Right cardiac atrium (tissue), 5 donors: Measurements from ENCODE around the gene GPAM. TPM values are rescaled to one million over a fixed set of nuclear protein-coding genes. Genes with fewer than 3 reads are reported as not detected.
"Not testable (repeated sequence)": the region's sequence is repeated elsewhere in the genome, so short reads cannot be mapped to it uniquely, and the experiment has no call there.

Source experiments
- ATAC-seq, 2 donors: fragments of 200-7000 bp; cut with Tn5 transposase; one replicate each; pipeline versions ENCODE4 v1.8.0 to v1.9.1; 2020; ENCODE audit warnings: moderate library complexity in 2 of 2, mild to moderate bottlenecking in 1 of 2
- DNase-seq, 3 donors: peaks; one replicate each; pipeline ENCODE4 v3.0.0-alpha.2; 2020
- H3K27ac ChIP-seq: one replicate; pipeline ENCODE4 v1.5.1; 2013; ENCODE audit warnings: mild to moderate bottlenecking, low read length, control low read depth, moderate library complexity
- H3K27me3 ChIP-seq: one replicate; pipeline ENCODE4 v1.6.1; 2013; ENCODE audit not compliant: control insufficient read depth, insufficient read depth
- H3K4me1 ChIP-seq: one replicate; pipeline ENCODE4 v1.6.1; 2013; ENCODE audit warnings: low read length; ENCODE audit not compliant: control insufficient read depth, insufficient read depth
- H3K4me3 ChIP-seq: one replicate; pipeline ENCODE4 v1.5.1; 2013; ENCODE audit warnings: low read length, control low read depth
- H3K9me3 ChIP-seq: one replicate; pipeline ENCODE4 v1.6.1; 2013; ENCODE audit warnings: low read length; ENCODE audit not compliant: control insufficient read depth
- WGBS: extraction: QIAGEN DNeasy Blood & Tissue Kit; methylation state at CpG from one replicate; pipeline ENCODE4 v1.1.7; 2013; 5-methylcytosine and 5-hydroxymethylcytosine counted together
- intact Hi-C, 4 donors: fragments of 100-400 bp; cut with DNase I; formaldehyde crosslinking; loops; one replicate each; pipeline versions ENCODE4 v1.11.0 to v1.14.0; 2022 to 2023
- long read RNA-seq, 4 donors: library from polyadenylated mRNA; unstranded; transcript quantifications; one replicate each; pipeline ENCODE4 v2.0.0, GENCODE V29; 2020 to 2021
- polyA plus RNA-seq: library from polyadenylated mRNA; stranded (reverse); fragments of 200-250 nt; gene quantifications from one replicate; pipeline ENCODE4 v1.2.3, GENCODE V29; 2013
- total RNA-seq, 4 donors: library from RNA; stranded (reverse); fragmentation: NEBNext Ultra II Directional; extraction: Animal tissue kit (Norgen Biotek cat#: 25700); gene quantifications; one replicate each; pipeline ENCODE4 v1.2.1, GENCODE V29; 2021
- donor health status: healthy with polysubstance abuse.
- donor health status: DM: no; HTN: yes; CAD: no.
- donor health status: DM: no; HTN: no; CAD: no.
- donor health status: DM: no; HTN: yes; CAD: no; lungs with severe emphysema.
- donor health status: DM: yes; HTN: yes; CAD: no.

The GPAM gene, protein sequence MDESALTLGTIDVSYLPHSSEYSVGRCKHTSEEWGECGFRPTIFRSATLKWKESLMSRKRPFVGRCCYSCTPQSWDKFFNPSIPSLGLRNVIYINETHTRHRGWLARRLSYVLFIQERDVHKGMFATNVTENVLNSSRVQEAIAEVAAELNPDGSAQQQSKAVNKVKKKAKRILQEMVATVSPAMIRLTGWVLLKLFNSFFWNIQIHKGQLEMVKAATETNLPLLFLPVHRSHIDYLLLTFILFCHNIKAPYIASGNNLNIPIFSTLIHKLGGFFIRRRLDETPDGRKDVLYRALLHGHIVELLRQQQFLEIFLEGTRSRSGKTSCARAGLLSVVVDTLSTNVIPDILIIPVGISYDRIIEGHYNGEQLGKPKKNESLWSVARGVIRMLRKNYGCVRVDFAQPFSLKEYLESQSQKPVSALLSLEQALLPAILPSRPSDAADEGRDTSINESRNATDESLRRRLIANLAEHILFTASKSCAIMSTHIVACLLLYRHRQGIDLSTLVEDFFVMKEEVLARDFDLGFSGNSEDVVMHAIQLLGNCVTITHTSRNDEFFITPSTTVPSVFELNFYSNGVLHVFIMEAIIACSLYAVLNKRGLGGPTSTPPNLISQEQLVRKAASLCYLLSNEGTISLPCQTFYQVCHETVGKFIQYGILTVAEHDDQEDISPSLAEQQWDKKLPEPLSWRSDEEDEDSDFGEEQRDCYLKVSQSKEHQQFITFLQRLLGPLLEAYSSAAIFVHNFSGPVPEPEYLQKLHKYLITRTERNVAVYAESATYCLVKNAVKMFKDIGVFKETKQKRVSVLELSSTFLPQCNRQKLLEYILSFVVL
- 10 to 100 TPM; 15.1 to 31.1 (median 17.0) TPM for total RNA-seq
- polyA plus RNA-seq, result 15.8 TPM
- long read RNA-seq, donor 1, full-length matches to known transcripts, result 4 of 11 reads
- long read RNA-seq, donor 1, partial matches to known transcripts, result 2 of 11 reads
- long read RNA-seq, donor 1, other reads (novel, unspliced or antisense), result 5 of 11 reads
- long read RNA-seq, donor 2, full-length matches to known transcripts, result 8 of 11 reads
- long read RNA-seq, donor 2, partial matches to known transcripts, result 1 of 11 reads
- long read RNA-seq, donor 2, other reads (novel, unspliced or antisense), result 2 of 11 reads
- long read RNA-seq, donor 3, full-length matches to known transcripts, result 14 of 25 reads
- long read RNA-seq, donor 3, partial matches to known transcripts, result 2 of 25 reads
- long read RNA-seq, donor 3, other reads (novel, unspliced or antisense), result 9 of 25 reads
- long read RNA-seq, donor 4, full-length matches to known transcripts, result 11 of 13 reads
- long read RNA-seq, donor 4, partial matches to known transcripts, result 0 of 13 reads
- long read RNA-seq, donor 4, other reads (novel, unspliced or antisense), result 2 of 13 reads

DNA sequence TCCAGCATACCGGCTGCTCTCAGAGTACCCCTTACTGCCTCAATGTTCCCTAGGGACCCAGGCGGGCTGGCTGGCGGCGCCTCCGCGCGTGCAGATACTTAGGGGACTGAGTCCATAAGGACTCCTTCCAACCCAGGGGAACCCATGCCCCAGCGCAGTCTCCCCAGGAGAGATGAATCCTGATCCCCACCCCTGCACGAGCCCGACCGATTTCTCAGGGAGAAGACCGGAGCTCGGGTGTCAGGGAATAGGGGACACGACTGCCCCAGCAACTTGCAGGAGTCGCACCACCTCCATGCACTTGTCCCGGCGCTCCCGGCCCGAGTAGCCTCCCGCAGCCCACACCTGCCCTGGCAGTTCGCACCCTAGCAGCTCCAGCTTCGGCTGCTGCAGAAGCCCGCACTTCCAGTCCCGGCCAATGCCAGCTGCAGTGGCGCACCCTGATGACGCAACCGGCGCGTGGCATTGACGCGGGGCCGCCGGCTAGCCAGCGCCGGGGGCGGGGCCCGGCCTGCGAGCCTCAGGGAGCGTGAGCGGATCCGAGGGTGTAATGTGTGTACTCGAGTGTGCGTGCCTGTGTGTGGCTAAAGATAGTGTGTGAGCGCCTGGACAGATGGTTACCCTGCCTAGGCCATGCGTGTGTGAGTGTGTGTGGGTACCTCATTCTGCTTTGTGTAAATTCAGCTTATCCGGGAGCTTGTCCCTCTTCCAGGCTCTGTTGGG is at the start of gene GPAM:
GPAM (minus strand) TSS at position 437 of the 723 bp plus-strand sequence. CDS start 1,981 bp downstream, outside the sequence.
- Histone ChIP-seq H3K4me1 (no peaks in the 10 kb centered on the region), H3K27ac (peak within 1 kb of the TSS; percentile 61), H3K9me3 (no peaks in the 10 kb centered on the region), H3K4me3 (peak within 1 kb of the TSS; percentile 82), H3K27me3 (no peaks in the 10 kb centered on the region)
- under 1% methylated on average over 46 of the region's 46 CpGs for WGBS
- ATAC-seq, result peak; percentile 98 to 99
- peak; percentile 94 to 99 (median 99) for DNase-seq
- intact Hi-C loops, result loop anchor here (5.0 to 10.0 kb wide), 2 partner anchors 114 to 121 kb away; no protein-coding TSS in a partner anchor

DNA sequence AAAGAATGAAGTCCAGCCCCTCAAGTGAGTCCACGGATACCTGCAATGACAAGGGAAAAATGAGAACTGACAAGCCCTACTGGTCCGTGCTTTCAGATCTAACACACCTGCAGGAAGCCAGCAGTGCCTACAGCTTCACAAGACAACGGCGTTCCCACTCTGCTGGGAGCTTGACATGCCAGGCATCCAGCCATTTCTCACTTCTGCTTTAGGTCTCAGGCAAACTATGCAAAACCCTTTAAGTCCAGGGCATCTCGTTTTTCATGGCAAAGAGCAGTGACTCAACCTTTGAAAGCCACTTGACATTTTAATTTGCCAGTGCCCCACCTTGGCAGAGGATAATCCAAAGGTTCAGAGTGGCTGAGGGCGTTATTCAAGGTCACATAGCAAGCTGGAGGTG is 49.1 kb upstream of the GPAM start:
- Histone ChIP-seq H3K9me3 (no peaks in the 10 kb centered on the region), H3K27me3 (no peaks in the 10 kb centered on the region), H3K27ac (no peak overlapping the region), H3K4me3 (no peak overlapping the region), H3K4me1 (no peaks in the 10 kb centered on the region)
- ATAC-seq, result no peak
- intact Hi-C loops, result no loop called here
- no peak for DNase-seq
- WGBS, result 57% methylated on average over 6 of the region's 6 CpGs

DNA sequence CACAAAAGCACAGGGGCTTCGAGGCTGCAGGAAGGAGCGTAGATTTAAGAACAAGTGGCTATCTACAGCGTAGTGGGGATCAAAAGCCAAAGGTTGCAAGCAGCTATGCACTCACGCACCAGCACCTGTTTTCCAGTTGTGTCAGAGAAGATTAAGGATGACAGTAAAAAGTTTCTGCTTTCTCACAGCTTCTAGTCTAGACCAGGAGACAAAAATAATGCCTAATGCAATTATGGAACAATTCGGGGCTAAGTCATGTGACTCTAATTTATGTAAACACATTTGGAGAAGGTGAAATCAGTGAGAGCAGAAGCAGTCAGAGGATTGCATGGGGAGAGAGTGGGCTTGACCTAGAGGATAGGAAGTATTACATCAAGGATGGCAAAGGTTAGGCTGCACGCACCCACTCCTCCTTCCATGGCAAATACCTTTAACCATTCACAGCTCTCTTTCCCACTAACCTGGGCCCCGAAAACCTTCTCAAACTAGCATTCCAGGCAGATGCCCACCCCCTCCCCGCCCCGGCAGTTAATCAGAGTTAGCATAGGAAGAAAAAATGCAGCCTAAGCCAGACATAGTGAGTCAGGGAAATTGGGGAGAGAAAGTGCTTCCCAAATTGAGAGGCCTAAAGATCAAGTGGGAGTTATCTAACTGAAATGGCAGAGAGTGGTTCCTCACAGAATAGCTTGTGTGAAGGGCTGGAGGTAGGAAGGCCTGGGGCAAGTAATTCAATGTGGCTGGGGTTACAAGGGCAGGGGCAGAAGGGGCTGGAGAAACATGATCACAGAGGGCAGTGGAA is 48.2 kb upstream of the GPAM start:
- H3K9me3 ChIP-seq, result no peaks in the 10 kb centered on the region
- ATAC-seq, result no peak
- intact Hi-C loops, result no loop called here

DNA sequence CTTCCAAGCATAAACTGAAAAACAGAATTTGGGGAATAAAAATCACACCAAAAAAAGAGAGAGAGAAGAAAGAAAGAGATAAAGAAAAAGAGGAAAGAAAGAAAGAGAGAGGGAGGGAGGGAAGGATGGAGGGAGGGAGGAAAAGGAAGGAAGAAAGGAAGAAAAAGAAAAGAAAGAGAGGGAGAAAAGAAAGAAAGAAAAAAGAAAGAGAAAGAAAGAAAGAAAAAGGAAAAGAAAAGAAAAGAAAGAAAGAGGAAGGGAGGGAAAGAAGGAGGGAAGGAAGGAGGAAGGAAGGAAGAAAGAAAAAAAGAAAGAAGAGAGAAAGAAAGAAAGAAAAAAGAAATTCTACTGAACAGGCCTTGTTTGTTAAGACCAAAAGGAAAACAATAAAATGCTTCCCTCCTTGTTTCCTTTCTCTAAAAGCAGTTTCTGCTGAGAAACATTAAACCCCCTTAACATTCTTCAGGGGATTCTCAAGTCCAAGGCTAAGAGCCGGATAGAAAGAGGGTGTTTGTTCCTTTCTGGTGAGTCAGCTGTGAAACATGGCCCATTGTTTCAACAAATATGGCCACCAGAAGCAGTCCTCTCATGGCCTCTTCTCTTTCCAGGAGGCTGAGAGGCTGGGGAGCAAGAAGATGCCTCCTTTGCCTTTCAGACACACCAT is 46.9 kb upstream of the GPAM start:
- H3K9me3 ChIP-seq, result no peaks in the 10 kb centered on the region
- no peak for ATAC-seq
- intact Hi-C loops, result no loop called here
- H3K27me3 ChIP-seq, result no peaks in the 10 kb centered on the region
- DNase-seq, result no peak
- WGBS, result 55% methylated on average over 1 of the region's 1 CpG
- no peak overlapping the region for H3K4me3 ChIP-seq
- H3K27ac ChIP-seq, result no peak overlapping the region
- H3K4me1 ChIP-seq, result no peaks in the 10 kb centered on the region

More for the DNA sequence above, 48.2 kb upstream of the GPAM start:
- WGBS, result 64% methylated on average over 9 of the region's 9 CpGs
- Histone ChIP-seq H3K27me3 (no peaks in the 10 kb centered on the region), H3K4me3 (no peak overlapping the region), H3K4me1 (no peaks in the 10 kb centered on the region), H3K27ac (no peak overlapping the region)
- no peak for DNase-seq

DNA sequence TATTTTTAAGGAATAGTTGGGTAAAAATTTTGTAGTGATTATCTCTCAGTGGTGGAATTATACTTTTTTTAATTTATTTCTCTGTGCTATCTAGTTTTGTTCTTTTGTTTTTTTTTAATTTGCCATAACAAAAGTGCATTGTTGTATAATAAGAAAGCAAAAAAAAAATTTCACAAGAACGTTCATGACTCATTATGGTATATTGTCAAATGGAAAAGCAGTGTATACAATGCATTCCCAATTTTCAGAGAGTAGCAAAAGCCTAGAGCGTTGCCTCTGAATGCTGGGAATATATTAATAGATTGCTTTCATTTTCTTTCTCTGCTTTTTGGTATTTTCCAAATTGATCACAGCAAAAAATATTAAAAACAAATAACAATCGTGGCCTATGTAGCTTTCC is 46.3 kb upstream of the GPAM start:
- ATAC-seq (no peak), DNase-seq (no peak)
- no peak overlapping the region for H3K27ac ChIP-seq
- no peaks in the 10 kb centered on the region for H3K27me3 ChIP-seq
- H3K4me1 ChIP-seq, result no peaks in the 10 kb centered on the region
- no peaks in the 10 kb centered on the region for H3K9me3 ChIP-seq
- WGBS, result 76% methylated on average over 3 of the region's 3 CpGs
- no peak overlapping the region for H3K4me3 ChIP-seq
- intact Hi-C loops, result no loop called here

DNA sequence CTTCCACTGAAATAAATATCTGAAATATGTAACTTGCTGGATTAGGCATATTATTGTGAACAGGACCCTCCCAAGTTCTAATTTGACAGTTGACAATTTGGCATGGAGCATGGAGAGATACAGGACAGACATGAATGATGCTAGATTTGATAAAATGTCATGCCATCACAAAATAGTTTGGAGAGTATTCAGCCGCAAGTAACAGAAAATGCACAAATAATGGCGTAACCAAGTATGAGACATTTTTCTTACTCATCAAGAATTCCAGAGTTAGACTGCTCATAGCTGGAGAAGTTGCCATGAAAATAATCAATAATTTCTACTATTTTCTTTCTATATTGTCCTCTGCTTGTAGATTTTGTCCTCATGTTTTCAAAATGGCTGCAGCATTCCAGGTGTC is 45.5 kb upstream of the GPAM start:
- no peak for ATAC-seq
- intact Hi-C loops, result no loop called here
- Histone ChIP-seq H3K9me3 (no peaks in the 10 kb centered on the region), H3K27ac (no peak overlapping the region), H3K4me3 (no peak overlapping the region), H3K27me3 (no peaks in the 10 kb centered on the region), H3K4me1 (no peaks in the 10 kb centered on the region)
- 99% methylated on average over 2 of the region's 2 CpGs for WGBS
- no peak for DNase-seq

DNA sequence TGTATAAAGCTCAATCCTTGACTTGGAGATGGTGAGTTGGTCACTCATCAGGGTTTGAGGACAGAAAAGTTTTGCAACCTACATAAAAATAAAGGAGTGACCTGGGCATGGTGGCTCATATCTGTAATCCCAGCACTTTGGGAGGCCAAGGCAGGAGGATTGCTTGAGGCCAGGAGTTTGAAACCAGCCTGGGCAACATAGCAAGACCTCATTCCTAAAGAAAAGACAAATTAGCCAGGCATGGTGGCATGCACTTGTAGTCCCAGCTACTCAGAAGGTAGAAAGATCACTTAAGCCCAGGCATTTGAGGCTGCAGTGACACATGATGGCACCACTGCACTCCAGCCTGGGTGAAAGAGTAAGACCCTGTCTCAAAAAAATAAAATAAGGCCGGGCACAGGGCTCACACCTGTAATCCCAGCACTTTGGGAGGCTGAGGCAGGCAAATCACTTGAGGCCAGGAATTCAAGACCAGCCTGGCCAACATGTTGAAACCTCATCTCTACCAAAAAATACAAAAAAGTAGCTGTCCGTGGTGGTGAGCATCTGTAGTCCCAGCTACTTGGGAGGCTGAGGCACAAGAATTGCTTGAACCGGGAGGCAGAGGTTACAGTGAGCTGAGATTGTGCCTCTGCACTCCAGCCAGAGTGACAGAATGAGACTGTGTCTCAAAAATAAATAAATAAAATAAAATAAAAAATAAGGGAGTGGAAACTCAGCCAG is 45.0 kb upstream of the GPAM start:
- H3K27me3 ChIP-seq, H3K4me3 ChIP-seq, ATAC-seq, DNase-seq, H3K27ac ChIP-seq, H3K9me3 ChIP-seq, H3K4me1 ChIP-seq, intact Hi-C loops: not testable (repeated sequence)
- 80% methylated on average over 3 of the region's 3 CpGs for WGBS

DNA sequence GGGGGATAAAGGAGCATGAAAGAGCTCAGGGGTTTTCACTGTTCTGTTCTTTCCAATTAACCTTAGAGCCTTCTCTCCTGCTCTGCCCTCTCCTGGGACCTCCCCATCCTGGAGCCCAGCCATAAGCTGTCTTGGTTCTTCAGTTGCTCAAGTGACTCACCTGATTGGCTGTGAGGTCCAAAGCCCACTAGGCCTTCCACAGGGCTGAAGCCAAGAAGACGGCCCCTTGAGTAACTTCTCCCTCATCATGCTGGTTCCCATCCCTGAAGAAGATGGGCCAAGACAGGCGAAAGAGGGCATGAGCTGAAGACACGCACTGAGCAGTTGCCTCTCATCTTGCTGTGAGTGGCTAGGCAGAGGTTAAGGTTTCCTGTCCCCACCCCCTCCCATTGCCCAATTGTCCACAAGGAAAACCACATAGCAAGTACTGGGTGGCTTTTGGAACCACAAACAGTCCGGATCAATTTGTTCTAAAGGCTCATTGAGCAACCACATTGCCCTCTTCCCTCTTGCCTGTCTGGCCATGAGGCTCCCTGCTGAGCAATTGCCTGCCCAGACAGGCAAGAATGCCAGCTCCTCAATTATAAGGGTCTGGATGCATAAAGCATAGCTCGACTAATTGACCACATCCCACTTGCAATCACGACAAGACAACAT is 43.9 kb upstream of the GPAM start:
- WGBS, result 77% methylated on average over 6 of the region's 6 CpGs
- Histone ChIP-seq H3K4me3 (no peak overlapping the region), H3K27ac (no peak overlapping the region), H3K27me3 (no peaks in the 10 kb centered on the region), H3K9me3 (no peaks in the 10 kb centered on the region), H3K4me1 (no peaks in the 10 kb centered on the region)
- ATAC-seq, result peak in 1 of 2 donors; percentile 29
- intact Hi-C loops, result no loop called here
- no peak for DNase-seq
